HL-60/S4 treated with phorbol 12-myristate 13-acetate at 8.2 ng/mL for 4 days and 3 days (cell line): ENCODE data around the gene IRS2.

Source experiments
- in situ Hi-C: fragments of 300-500 bp; cut with MboI; formaldehyde crosslinking; loops from 2 replicates; pipeline ENCODE4 v1.15.0; 2022; ENCODE audit warnings: low sequenced_read_pairs

The IRS2 gene

GRCh38 chr13:109782823-109783431 is 3.5 kb downstream of the IRS2 start:
- in situ Hi-C loops = loop anchor here (25.0 kb wide), 1 partner anchor 821 kb away; no protein-coding TSS in a partner anchor

DNA sequence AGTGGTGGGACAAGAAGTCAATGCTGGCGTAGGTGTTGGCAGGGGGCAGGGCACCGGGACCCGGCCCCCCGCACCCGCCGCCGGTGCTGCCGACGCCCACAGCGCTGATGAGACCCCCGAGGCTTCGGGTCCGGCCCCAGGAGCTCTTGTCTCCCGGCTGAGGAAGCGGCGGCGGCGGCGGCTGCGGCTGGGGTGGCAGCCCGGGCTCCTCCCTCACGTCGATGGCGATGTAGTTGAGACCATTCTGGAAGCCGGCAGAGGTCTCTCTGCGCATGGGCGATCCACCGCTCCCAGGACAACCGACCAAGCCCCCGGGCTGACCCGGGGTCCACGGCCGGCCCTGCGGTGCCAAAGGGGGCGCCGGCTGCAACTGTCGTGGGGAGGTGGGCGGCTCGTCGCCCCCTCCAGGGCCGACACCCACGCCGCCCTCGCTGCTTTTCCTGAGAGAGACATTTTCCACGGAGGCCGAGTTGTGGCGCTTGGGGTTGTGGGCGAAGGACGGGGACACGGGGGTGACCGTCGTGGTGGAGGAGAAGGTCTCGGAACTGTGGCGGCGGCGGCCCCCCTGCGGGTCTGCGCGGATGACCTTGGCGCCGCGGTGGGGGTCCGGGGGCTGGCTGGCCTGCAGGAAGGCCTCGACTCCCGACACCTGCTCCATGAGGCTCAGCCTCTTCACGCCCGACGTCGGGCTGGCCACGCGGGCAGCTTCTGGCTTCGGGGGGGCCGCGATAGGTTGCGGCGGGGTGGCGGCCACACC is 4.1 kb downstream of the IRS2 start:
- in situ Hi-C loops = loop anchor here (25.0 kb wide), 1 partner anchor 820 kb away; no protein-coding TSS in a partner anchor

GRCh38 chr13:109781384-109782065 is 4.9 kb downstream of the IRS2 start:
- in situ Hi-C loops = loop anchor here (25.0 kb wide), 1 partner anchor 819 kb away; no protein-coding TSS in a partner anchor

DNA sequence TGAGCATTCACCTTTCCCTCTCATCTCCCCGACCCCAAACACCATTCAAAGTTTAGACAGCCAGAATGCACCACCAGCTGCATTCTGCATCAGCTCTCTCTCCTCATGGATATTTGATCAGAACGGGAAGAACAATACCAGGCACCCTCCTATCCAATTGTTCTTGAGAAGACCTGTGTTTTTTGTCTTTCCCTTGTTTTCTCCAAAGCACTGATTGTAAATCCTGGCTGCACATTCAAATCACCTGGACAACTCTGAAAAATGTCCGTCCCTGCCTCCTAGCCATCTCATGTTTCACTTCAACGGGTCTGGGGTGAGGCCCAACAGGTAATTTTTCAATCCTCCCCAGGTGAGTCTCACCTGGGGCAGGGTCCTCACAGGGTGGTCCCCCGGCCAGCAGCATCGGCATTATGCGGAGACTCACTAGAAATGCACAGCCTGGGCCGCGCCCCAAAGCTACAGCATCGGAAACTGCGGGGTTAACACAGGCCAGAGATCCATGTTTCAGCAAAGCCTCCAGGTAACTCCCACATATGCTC is 5.5 kb downstream of the IRS2 start:
- in situ Hi-C loops = loop anchor here (25.0 kb wide), 1 partner anchor 819 kb away; no protein-coding TSS in a partner anchor

DNA sequence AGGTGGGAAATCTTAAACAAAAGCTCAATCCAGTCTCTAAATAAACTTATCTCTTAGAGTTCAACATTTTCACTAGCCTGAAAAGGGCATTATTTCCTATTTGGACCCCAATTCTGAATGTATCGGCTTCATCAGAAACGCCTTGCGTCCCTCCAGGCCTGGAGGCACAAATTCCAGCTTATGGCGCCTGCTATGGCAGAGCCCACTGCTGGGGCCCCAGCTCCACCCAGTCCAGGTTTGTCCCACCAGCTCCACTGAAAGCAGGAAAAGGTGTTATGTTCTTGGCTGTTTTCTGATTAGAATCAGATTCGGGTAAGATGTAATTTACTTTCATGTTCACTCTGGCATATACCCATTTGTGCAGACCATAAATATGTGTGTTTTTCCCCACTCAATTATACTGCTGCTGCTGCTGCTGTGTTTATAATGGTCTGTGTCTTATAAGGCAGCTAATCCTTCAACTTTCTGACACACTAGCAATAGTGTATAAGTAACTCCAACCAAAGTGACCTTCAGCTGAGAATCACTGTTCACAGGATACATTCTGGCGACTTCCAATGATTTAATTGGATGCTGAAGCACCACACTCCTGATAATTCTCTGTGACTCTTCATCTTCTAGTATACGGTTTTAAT is 6.4 kb downstream of the IRS2 start:
- in situ Hi-C loops = loop anchor here (25.0 kb wide), 1 partner anchor 818 kb away; no protein-coding TSS in a partner anchor

DNA sequence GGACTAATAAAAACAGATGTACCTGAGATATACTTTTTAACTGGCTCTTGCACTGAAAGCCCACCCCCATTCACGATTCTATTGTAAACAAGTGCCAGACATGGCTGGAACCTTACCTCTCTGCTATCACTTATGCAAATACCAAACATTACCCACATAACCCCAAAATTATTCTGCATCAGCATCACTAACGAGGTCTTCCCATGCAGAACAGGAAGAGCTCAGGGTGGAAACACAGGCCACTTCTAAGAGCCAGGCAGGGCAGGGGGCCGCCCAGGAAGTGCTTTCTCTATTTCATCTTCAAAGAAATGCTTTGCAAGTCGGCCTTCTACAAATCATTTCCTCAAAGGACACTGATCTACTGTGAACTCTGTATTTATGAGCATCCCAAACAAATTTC is 7.3 kb downstream of the IRS2 start:
- in situ Hi-C loops = loop anchor here (25.0 kb wide), 1 partner anchor 817 kb away; no protein-coding TSS in a partner anchor

DNA sequence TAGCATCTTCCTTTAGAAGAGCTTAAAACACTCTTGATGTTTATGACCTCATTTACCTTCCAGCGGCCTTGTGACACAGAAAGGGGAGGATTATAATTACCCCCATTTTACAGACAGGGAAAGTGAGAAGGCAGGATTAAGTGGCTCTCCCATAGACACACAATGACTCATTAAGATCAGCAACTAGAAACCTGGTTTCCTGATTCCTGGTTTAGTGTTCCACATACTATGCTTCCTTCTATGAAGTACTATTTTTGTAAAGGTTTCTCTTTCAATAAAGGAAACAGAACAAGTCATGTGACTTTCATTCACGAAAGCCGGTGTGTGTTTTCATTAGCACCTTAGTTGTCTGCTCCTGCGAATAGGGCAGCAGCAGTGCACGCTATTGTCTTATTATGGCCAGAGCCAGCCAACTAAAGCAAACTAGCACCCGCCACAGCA is 8.3 kb downstream of the IRS2 start:
- in situ Hi-C loops = loop anchor here (25.0 kb wide), 1 partner anchor 816 kb away; no protein-coding TSS in a partner anchor

GRCh38 chr13:109776575-109776974 is 9.8 kb downstream of the IRS2 start:
- in situ Hi-C loops = loop anchor here (25.0 kb wide), 1 partner anchor 814 kb away; no protein-coding TSS in a partner anchor

DNA sequence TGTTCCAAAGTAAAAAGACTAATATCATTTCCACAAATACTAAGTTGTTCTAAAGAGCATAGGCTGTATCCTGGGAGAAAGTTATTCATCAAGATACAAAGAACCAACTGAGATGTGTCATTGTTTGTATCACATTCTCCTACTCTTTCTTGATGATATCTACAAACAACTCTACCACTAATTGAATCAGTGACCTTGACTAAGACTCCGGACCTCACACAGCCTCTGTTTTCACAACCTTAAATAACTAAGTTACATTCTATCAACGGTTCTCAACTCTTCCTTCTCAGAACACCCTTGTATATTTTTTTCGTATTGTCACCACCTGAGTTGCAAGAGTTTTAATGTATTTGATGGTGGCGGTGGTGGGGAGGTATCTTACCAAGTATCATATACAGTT is 12.6 kb downstream of the IRS2 start:
- in situ Hi-C loops = loop anchor here (25.0 kb wide), 1 partner anchor 339 kb away; no protein-coding TSS in a partner anchor

GRCh38 chr13:109773276-109773675 is 13.1 kb downstream of the IRS2 start:
- in situ Hi-C loops = loop anchor here (25.0 kb wide), 1 partner anchor 339 kb away; no protein-coding TSS in a partner anchor

GRCh38 chr13:109771926-109772325 is 14.5 kb downstream of the IRS2 start:
- in situ Hi-C loops = loop anchor here (25.0 kb wide), 1 partner anchor 340 kb away; no protein-coding TSS in a partner anchor

- in situ Hi-C loops = loop anchor here (25.0 kb wide), 1 partner anchor 342 kb away; no protein-coding TSS in a partner anchor
Observed at GRCh38 chr13:109770436-109770835, 15.9 kb downstream of the IRS2 start.

- in situ Hi-C loops = loop anchor here (25.0 kb wide), 1 partner anchor 342 kb away; no protein-coding TSS in a partner anchor
Observed at GRCh38 chr13:109769921-109770320, 16.5 kb downstream of the IRS2 start.

DNA sequence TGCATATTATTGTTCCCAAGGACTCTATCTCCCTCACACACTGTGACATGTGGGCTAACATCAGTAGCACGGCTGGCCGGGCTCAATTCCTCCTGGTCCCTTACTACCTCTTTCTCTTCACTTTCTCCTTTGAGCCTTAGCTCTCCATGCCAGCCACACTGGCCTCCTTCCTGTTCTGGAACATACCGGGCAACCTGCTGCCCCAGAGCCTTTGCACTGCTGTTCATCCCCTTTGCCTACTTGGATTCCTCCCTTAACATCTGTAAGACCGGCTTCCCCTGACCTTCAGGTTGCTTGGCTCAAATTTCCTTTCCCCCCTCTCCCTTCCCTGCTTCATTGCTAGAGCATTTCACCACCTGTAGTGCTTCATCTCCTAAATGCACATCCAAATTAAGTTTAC is 17.1 kb downstream of the IRS2 start:
- in situ Hi-C loops = loop anchor here (25.0 kb wide), 1 partner anchor 343 kb away; no protein-coding TSS in a partner anchor

GRCh38 chr13:109768616-109769015 is 17.8 kb downstream of the IRS2 start:
- in situ Hi-C loops = loop anchor here (25.0 kb wide), 1 partner anchor 344 kb away; no protein-coding TSS in a partner anchor

- in situ Hi-C loops = loop anchor here (25.0 kb wide), 1 partner anchor 344 kb away; no protein-coding TSS in a partner anchor
Observed at GRCh38 chr13:109768176-109768575, 18.2 kb downstream of the IRS2 start.

- in situ Hi-C loops = loop anchor here (25.0 kb wide), 1 partner anchor 345 kb away; no protein-coding TSS in a partner anchor
Observed at GRCh38 chr13:109767023-109767422, 19.4 kb downstream of the IRS2 start.

GRCh38 chr13:109764470-109765291 is 21.7 kb downstream of the IRS2 start:
- in situ Hi-C loops = loop anchor here (25.0 kb wide), 1 partner anchor 348 kb away; no protein-coding TSS in a partner anchor

GRCh38 chr13:109764045-109764444 is 22.3 kb downstream of the IRS2 start:
- in situ Hi-C loops = loop anchor here (25.0 kb wide), 1 partner anchor 348 kb away; no protein-coding TSS in a partner anchor
